Measurements from ENCODE around the gene PLXNA1.

Gene PLXNA1

DNA sequence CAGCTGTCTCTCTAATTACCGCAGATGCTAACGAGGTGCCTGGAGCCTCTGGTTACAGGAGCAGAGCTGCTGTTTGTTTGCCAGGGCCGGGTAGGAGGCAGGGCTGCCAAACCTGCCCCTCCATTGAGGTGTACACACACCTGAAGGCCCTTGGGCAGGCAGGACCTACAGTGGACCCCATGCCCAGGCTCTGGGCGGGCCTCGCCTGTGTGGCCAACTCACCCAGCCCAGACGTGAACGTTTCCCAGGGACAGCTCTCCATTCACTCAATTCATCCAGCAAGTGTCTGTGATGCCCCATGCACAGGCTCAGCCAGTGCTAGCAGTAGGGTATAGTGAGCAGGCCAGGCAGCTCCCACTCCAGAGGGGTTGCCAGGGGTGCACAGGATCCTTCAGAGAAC lies 43.7 kb downstream of the PLXNA1 start:
- intact Hi-C loops (cut with micrococcal nuclease), result no loop called here
- Mint-ChIP-seq H3K9me3 (no peaks in the 10 kb centered on the region), H3K4me1 (ENCODE audit: low read depth) (peaks cover 32% of the 10 kb centered on the region), H3K27me3 (no peaks in the 10 kb centered on the region), H3K4me3 (no peak overlapping the region), H3K36me3 (ENCODE audit: low read depth) (peaks cover 84% of the 10 kb centered on the region), H3K27ac (peak overlapping the region; percentile 31)

DNA sequence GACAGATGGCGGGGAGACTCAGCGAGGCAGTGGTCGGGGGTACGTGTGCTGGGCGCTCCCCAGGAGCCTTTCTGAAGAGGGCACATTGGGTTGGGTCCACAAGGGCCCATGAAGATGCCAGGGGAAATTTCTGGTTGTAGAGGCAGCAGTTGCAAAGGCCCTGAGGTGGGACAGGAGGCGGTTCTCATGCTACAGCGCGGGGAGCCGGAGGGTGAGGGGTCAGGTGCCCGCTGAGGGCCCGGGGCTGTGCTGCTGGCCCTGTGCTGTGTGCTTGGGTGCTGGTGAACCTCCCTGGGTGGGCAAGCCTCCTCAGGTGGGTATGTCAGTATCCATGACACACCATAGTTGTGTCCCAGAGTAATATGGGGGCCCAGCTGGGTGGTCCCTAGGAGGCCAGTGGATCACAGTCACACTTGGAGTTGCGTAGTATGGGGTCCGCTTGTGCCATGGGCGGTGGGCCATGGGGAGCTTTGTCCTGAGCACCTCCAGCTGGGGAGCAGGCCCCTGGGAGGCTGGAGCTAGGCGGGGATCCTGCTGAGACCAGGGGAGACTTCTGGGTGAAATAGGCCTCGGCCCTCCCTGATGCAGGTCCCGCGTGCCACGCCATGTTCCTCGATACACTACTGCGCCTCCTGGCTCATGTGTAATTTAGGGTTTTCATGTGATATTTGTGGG lies 44.3 kb downstream of the PLXNA1 start:
- intact Hi-C loops (cut with micrococcal nuclease), result no loop called here
- H3K36me3 Mint-ChIP-seq (ENCODE audit: low read depth), result peaks cover 84% of the 10 kb centered on the region
- peaks cover 32% of the 10 kb centered on the region for H3K4me1 Mint-ChIP-seq (ENCODE audit: low read depth)
- no peaks in the 10 kb centered on the region for H3K9me3 Mint-ChIP-seq
- no peak overlapping the region for H3K4me3 Mint-ChIP-seq
- peak overlapping the region; percentile 31 for H3K27ac Mint-ChIP-seq
- H3K27me3 Mint-ChIP-seq, result no peaks in the 10 kb centered on the region

- intact Hi-C loops (cut with micrococcal nuclease), result no loop called here
- no peak overlapping the region for H3K4me3 Mint-ChIP-seq
- H3K36me3 Mint-ChIP-seq (ENCODE audit: low read depth), result peaks cover 84% of the 10 kb centered on the region
- H3K9me3 Mint-ChIP-seq, result no peaks in the 10 kb centered on the region
- no peaks in the 10 kb centered on the region for H3K27me3 Mint-ChIP-seq
- H3K4me1 Mint-ChIP-seq (ENCODE audit: low read depth), result peaks cover 37% of the 10 kb centered on the region
- H3K27ac Mint-ChIP-seq, result no peak overlapping the region
These were observed 45.1 kb downstream of the PLXNA1 start for GRCh38 chr3:127027811-127028548.

- intact Hi-C loops (cut with micrococcal nuclease), result no loop called here
- Mint-ChIP-seq H3K27ac (no peak overlapping the region), H3K9me3 (no peaks in the 10 kb centered on the region), H3K36me3 (ENCODE audit: low read depth) (peaks cover 85% of the 10 kb centered on the region), H3K4me3 (no peak overlapping the region), H3K4me1 (ENCODE audit: low read depth) (peaks cover 44% of the 10 kb centered on the region), H3K27me3 (no peaks in the 10 kb centered on the region)
These were observed 46.1 kb downstream of the PLXNA1 start for GRCh38 chr3:127028781-127029657.

DNA sequence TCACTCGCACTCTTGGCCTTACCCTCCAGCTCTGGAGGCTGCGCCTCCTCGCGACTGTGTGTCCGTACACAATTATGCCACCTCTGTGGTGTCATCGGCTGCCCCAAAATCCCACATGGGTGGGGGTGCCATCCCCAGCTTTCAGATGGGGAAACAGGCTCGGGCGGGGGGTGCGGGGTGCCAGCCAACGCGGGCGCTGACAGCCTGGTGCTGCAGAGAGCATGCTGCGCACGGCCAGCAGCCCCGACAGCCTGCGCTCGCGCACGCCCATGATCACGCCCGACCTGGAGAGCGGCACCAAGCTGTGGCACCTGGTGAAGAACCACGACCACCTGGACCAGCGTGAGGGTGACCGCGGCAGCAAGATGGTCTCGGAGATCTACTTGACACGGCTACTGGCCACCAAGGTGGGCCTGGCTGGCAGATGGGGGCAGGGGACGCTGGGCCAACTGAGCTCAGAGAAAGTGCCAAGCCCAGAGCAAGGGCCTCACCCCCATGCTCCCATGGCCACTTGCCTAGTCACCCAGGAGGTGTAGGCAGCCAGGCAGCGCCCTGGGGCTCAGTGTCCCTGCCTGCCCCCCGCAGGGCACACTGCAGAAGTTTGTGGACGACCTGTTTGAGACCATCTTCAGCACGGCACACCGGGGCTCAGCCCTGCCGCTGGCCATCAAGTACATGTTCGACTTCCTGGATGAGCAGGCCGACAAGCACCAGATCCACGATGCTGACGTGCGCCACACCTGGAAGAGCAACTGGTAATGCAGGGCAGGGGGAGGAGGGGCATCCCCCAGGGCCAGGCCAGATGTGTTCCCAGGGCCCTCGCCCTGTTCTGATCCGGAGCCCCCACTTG lies 47.0 kb downstream of the PLXNA1 start:
- H3K36me3 Mint-ChIP-seq (ENCODE audit: low read depth), result peaks cover 92% of the 10 kb centered on the region
- intact Hi-C loops (cut with micrococcal nuclease), result no loop called here
- H3K4me1 Mint-ChIP-seq (ENCODE audit: low read depth), result peaks cover 40% of the 10 kb centered on the region
- no peaks in the 10 kb centered on the region for H3K27me3 Mint-ChIP-seq
- H3K9me3 Mint-ChIP-seq, result no peaks in the 10 kb centered on the region
- H3K27ac Mint-ChIP-seq, result no peak overlapping the region
- H3K4me3 Mint-ChIP-seq, result no peak overlapping the region

DNA sequence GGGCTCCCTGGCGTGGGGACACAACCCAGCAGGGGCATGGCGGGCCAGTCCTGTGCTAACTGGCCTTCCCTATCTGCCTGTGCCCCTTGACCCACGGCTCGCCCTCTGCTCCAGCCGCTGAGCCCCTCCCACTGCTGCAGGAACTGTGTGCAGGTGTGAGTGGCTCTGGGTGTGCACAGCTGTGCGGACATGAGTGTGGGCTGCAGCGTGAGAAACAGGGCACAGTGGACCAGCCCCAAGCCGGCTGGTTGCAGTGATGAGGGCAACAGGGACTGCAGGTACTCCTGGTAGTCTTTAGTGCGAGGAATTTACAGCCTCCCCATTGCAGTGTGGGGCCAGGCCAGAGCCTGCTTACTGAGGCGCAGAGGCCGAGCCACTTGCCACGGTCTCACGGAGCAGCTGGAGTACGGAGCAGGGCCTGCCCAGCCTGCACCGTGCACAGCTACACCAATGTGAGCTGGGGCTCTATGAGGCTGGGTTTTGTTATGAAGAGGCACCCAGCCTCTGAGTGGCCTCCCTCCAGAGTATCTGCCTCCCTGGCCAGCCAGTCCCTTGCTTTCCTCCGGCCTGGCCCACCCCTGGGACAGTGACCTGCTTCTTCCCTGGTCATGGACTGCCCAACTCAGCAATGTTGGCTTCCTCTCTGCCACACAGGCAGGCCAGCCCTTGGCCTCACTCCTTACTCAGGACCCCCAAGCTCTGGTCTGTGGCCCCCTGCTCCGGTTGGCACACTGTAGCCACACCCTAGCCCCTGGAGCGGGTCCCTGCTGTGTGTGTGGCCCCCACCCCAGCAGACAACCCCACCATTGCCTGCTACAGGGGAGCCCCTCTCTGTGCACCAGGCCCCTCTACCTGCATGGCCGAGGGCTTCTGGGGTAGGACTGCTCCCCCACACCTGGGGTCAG lies 47.8 kb downstream of the PLXNA1 start:
- H3K27me3 Mint-ChIP-seq, result no peaks in the 10 kb centered on the region
- H3K4me3 Mint-ChIP-seq, result no peak overlapping the region
- H3K27ac Mint-ChIP-seq, result no peak overlapping the region
- no peaks in the 10 kb centered on the region for H3K9me3 Mint-ChIP-seq
- H3K36me3 Mint-ChIP-seq (ENCODE audit: low read depth), result peaks cover 89% of the 10 kb centered on the region
- intact Hi-C loops (cut with micrococcal nuclease), result no loop called here
- H3K4me1 Mint-ChIP-seq (ENCODE audit: low read depth), result peaks cover 40% of the 10 kb centered on the region

DNA sequence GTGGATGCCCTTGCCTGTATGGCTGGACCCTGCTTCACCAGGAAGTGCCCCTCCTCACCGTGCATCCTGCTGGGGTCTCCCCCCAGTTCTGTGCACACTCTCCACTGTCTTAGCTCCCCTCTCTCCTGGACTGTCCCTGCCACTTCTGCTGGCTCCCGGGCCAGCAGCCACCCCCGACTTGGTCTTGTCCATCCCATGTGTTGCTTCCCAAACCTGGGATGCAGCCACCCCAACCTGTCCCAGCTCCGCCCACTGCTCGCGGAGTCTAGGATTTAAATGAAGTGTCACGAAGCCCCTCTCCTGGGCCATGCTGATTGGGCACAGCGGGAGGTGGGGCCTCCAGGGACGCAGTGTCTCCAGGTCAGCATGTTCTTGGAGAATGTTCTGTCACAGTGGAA lies 48.5 kb downstream of the PLXNA1 start:
- H3K4me3 Mint-ChIP-seq, result no peak overlapping the region
- no peaks in the 10 kb centered on the region for H3K9me3 Mint-ChIP-seq
- no peak overlapping the region for H3K27ac Mint-ChIP-seq
- intact Hi-C loops (cut with micrococcal nuclease), result no loop called here
- H3K36me3 Mint-ChIP-seq (ENCODE audit: low read depth), result peaks cover 87% of the 10 kb centered on the region
- peaks cover 40% of the 10 kb centered on the region for H3K4me1 Mint-ChIP-seq (ENCODE audit: low read depth)
- no peaks in the 10 kb centered on the region for H3K27me3 Mint-ChIP-seq

DNA sequence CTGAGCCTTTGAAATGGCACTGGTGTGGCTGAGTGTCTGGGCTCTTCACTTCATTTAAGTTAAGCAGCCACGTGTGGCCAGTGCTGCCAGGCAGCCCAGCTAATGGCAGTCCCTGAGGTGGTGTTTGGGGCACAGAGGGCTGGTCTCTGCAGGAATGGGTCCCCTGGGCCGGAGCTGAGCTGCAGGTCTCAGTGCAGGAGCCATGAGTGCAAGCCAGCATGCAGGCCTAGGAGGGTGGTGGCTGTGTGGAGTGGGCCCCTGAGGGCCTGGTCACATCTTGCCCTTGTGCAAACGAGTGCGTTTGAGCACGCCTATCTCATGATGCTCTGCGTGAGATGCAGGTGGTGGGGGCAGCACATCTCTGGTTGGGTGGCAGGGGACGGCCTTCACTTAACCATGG lies 48.9 kb downstream of the PLXNA1 start:
- H3K36me3 Mint-ChIP-seq (ENCODE audit: low read depth), result peaks cover 83% of the 10 kb centered on the region
- no peak overlapping the region for H3K27ac Mint-ChIP-seq
- H3K4me3 Mint-ChIP-seq, result no peak overlapping the region
- intact Hi-C loops (cut with micrococcal nuclease), result no loop called here
- H3K27me3 Mint-ChIP-seq, result no peaks in the 10 kb centered on the region
- no peaks in the 10 kb centered on the region for H3K9me3 Mint-ChIP-seq
- peaks cover 40% of the 10 kb centered on the region for H3K4me1 Mint-ChIP-seq (ENCODE audit: low read depth)

GRCh38 chr3:127032296-127032990 lies 49.5 kb downstream of the PLXNA1 start:
- H3K4me3 Mint-ChIP-seq, result no peak overlapping the region
- peaks cover 37% of the 10 kb centered on the region for H3K4me1 Mint-ChIP-seq (ENCODE audit: low read depth)
- no peaks in the 10 kb centered on the region for H3K9me3 Mint-ChIP-seq
- peaks cover 77% of the 10 kb centered on the region for H3K36me3 Mint-ChIP-seq (ENCODE audit: low read depth)
- H3K27ac Mint-ChIP-seq, result peak overlapping the region; percentile 63
- no peaks in the 10 kb centered on the region for H3K27me3 Mint-ChIP-seq
- intact Hi-C loops (cut with micrococcal nuclease), result no loop called here

Measured in dendritic cell treated with granulocyte-macrophage colony-stimulating factor and Interleukin-4, amounts not matched to agents 40 ng/mL and 50 ng/mL, for 4 days (primary cell).